Inflammatory macrophage (primary cell): Measurements from ENCODE around the gene CNTN4.
"Not testable (repeated sequence)": the region's sequence is repeated elsewhere in the genome, so short reads cannot be mapped to it uniquely, and the experiment has no call there.

Source experiments
- DNase-seq, 2 donors: peaks; one replicate each; pipeline ENCODE4 v3.0.0-alpha.2; 2020 to 2022

The CNTN4 gene

GRCh38 chr3:2523281-2523836, 424.7 kb downstream of the CNTN4 start:
- no peak for DNase-seq

GRCh38 chr3:2525968-2526367, 427.3 kb downstream of the CNTN4 start:
- DNase-seq = no peak

- no peak for DNase-seq
These were observed 428.3 kb downstream of the CNTN4 start for GRCh38 chr3:2526926-2527325.

- not testable (repeated sequence) for DNase-seq
These were observed 428.7 kb downstream of the CNTN4 start for GRCh38 chr3:2527328-2527727.

GRCh38 chr3:2534767-2535166, 436.1 kb downstream of the CNTN4 start:
- DNase-seq = not testable (repeated sequence)

GRCh38 chr3:2535206-2535605, 436.5 kb downstream of the CNTN4 start:
- DNase-seq = no peak

GRCh38 chr3:2536575-2536974, 437.9 kb downstream of the CNTN4 start:
- no peak for DNase-seq

GRCh38 chr3:2540115-2540514, 441.4 kb downstream of the CNTN4 start:
- no peak for DNase-seq

- no peak for DNase-seq
These were observed 444.6 kb downstream of the CNTN4 start for GRCh38 chr3:2543247-2543646.

- no peak for DNase-seq
These were observed 445.5 kb downstream of the CNTN4 start for GRCh38 chr3:2544212-2544611.

- DNase-seq = no peak
These were observed 446.1 kb downstream of the CNTN4 start for GRCh38 chr3:2544718-2545117.

GRCh38 chr3:2547049-2547448, 448.4 kb downstream of the CNTN4 start:
- no peak for DNase-seq

- no peak for DNase-seq
These were observed 456.0 kb downstream of the CNTN4 start for GRCh38 chr3:2554656-2555055.

GRCh38 chr3:2558796-2559195, 460.1 kb downstream of the CNTN4 start:
- DNase-seq = no peak

GRCh38 chr3:2567451-2567850, 468.8 kb downstream of the CNTN4 start:
- no peak for DNase-seq

GRCh38 chr3:2568156-2568555, 469.5 kb downstream of the CNTN4 start:
- no peak for DNase-seq

GRCh38 chr3:2568929-2569328, 470.3 kb downstream of the CNTN4 start:
- no peak for DNase-seq

- no peak for DNase-seq
These were observed 478.9 kb downstream of the CNTN4 start for GRCh38 chr3:2577571-2577970.

- no peak for DNase-seq
These were observed 479.9 kb downstream of the CNTN4 start for GRCh38 chr3:2578560-2578959.

- DNase-seq = no peak
These were observed 480.5 kb downstream of the CNTN4 start for GRCh38 chr3:2579206-2579605.

- no peak for DNase-seq
These were observed 484.4 kb downstream of the CNTN4 start for GRCh38 chr3:2583046-2583445.

- DNase-seq = no peak
These were observed 490.8 kb downstream of the CNTN4 start for GRCh38 chr3:2589336-2589969.

- no peak for DNase-seq
These were observed 496.8 kb downstream of the CNTN4 start for GRCh38 chr3:2595486-2595885.

GRCh38 chr3:2597615-2598014, 498.9 kb downstream of the CNTN4 start:
- no peak for DNase-seq

GRCh38 chr3:2599471-2599870, 500.8 kb downstream of the CNTN4 start:
- DNase-seq = no peak
